ENCODE results near the gene MCM7. TPM values are rescaled to one million over a fixed set of nuclear protein-coding genes. Genes with fewer than 3 reads are reported as not detected.

MCM7 gene
- total and polyA plus RNA-seq, 2 of the 13 experiments (the other 11 are each of a cell fraction or from before 2014, with no cell fraction given) = 84.5 to 214 TPM

DNA sequence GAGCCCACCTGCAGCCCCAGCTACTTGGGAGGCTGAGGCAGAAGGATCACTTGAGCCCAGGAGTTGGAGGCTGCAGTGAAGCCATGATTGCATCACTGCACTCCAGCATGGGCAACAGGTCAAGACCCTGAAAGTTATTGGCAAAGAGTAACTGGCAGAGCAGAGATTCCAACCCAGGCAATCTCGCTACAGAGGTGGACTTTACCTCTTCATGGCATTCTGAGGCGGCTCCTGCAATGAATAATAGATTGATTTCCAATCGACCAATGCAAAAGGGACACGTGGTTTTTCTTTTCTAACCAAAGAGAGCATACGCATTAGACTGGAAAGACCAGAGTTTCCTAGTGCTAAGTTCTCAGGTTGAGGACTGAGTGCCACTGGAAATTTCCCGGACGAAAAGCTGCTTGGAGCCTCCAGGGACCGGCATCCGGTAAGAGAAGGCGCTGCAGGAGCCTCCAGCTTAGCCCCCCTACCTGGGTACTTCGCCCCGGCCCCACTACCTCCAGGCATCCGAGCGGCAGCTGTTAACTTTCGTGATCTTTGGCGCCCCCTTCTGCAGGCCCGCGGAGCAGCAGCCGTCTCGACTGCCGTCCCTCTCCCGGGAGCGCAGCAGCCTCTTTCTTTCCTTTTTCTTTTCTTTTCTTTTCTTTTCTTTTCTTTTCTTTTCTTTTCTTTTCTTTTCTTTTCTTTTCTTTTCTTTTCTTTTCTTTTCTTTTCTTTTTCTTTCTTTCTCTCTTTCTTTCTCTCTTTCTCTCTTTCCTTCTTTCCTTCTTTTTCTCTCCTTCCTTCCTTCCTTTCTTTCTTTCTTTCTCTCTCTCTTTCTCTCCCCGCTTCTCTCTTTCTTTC, 29.6 kb upstream of the MCM7 start (continued):
- TF ChIP-seq BHLHE40 (IDR thresholded peaks at IDR 0.05; ENCODE audit: low read length) (no peak), SALL1 (CRISPR knock-in tag; IDR thresholded peaks at IDR 0.05) (peak; percentile 47; the same call in 1 of the 2 replicates), ZNF382 (CRISPR knock-in tag; IDR thresholded peaks at IDR 0.05; ENCODE audit: borderline replicate concordance) (no peak), MZF1 (CRISPR knock-in tag; IDR thresholded peaks at IDR 0.05; ENCODE audit: borderline replicate concordance) (no peak), FOSL2 (CRISPR knock-in tag; IDR thresholded peaks at IDR 0.05) (0 out of 2 replicates have a peak, but pooled peaks have one; percentile 4), ZFP36L1 (CRISPR knock-in tag; IDR thresholded peaks at IDR 0.05) (no peak), LCORL (IDR thresholded peaks at IDR 0.05) (no peak), LCORL (CRISPR knock-in tag; IDR thresholded peaks at IDR 0.05) (0 out of 2 replicates have a peak, but pooled peaks have one; percentile 44), DMAP1 (CRISPR knock-in tag; IDR thresholded peaks at IDR 0.05) (0 out of 2 replicates have a peak, but pooled peaks have one; percentile 44), CBX2 (IDR thresholded peaks at IDR 0.05; ENCODE audit: low read depth, low read length) (no peak), CBX2 (CRISPR knock-in tag; IDR thresholded peaks at IDR 0.05; ENCODE audit: low read depth) (no peak), KAT2B (IDR thresholded peaks at IDR 0.05; ENCODE audit: borderline replicate concordance, low read depth, low read length) (peak; percentile 75; the same call in 1 of the 2 replicates), ONECUT2 (CRISPR knock-in tag; IDR thresholded peaks at IDR 0.05) (peak; percentile 59; the same call in 1 of the 2 replicates), TSC22D2 (CRISPR knock-in tag; IDR thresholded peaks at IDR 0.05; ENCODE audit: borderline replicate concordance) (0 out of 2 replicates have a peak, but pooled peaks have one; percentile 34), TFAP4 (IDR thresholded peaks at IDR 0.05; ENCODE audit: borderline replicate concordance, low read depth) (0 out of 2 replicates have a peak, but pooled peaks have one; percentile 19), SKI (IDR thresholded peaks at IDR 0.05; ENCODE audit: partially characterized antibody) (no peak)
- TF ChIP-seq, protein P1, sequence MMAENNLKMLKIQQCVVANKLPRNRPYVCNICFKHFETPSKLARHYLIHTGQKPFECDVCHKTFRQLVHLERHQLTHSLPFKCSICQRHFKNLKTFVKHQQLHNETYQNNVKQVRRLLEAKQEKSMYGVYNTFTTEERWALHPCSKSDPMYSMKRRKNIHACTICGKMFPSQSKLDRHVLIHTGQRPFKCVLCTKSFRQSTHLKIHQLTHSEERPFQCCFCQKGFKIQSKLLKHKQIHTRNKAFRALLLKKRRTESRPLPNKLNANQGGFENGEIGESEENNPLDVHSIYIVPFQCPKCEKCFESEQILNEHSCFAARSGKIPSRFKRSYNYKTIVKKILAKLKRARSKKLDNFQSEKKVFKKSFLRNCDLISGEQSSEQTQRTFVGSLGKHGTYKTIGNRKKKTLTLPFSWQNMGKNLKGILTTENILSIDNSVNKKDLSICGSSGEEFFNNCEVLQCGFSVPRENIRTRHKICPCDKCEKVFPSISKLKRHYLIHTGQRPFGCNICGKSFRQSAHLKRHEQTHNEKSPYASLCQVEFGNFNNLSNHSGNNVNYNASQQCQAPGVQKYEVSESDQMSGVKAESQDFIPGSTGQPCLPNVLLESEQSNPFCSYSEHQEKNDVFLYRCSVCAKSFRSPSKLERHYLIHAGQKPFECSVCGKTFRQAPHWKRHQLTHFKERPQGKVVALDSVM (CRISPR knock-in tag; IDR thresholded peaks at IDR 0.05) = peak; percentile 100
- TF ChIP-seq, protein P2, sequence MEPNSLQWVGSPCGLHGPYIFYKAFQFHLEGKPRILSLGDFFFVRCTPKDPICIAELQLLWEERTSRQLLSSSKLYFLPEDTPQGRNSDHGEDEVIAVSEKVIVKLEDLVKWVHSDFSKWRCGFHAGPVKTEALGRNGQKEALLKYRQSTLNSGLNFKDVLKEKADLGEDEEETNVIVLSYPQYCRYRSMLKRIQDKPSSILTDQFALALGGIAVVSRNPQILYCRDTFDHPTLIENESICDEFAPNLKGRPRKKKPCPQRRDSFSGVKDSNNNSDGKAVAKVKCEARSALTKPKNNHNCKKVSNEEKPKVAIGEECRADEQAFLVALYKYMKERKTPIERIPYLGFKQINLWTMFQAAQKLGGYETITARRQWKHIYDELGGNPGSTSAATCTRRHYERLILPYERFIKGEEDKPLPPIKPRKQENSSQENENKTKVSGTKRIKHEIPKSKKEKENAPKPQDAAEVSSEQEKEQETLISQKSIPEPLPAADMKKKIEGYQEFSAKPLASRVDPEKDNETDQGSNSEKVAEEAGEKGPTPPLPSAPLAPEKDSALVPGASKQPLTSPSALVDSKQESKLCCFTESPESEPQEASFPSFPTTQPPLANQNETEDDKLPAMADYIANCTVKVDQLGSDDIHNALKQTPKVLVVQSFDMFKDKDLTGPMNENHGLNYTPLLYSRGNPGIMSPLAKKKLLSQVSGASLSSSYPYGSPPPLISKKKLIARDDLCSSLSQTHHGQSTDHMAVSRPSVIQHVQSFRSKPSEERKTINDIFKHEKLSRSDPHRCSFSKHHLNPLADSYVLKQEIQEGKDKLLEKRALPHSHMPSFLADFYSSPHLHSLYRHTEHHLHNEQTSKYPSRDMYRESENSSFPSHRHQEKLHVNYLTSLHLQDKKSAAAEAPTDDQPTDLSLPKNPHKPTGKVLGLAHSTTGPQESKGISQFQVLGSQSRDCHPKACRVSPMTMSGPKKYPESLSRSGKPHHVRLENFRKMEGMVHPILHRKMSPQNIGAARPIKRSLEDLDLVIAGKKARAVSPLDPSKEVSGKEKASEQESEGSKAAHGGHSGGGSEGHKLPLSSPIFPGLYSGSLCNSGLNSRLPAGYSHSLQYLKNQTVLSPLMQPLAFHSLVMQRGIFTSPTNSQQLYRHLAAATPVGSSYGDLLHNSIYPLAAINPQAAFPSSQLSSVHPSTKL (CRISPR knock-in tag; IDR thresholded peaks at IDR 0.05) = no peak
- TF ChIP-seq, protein P3, sequence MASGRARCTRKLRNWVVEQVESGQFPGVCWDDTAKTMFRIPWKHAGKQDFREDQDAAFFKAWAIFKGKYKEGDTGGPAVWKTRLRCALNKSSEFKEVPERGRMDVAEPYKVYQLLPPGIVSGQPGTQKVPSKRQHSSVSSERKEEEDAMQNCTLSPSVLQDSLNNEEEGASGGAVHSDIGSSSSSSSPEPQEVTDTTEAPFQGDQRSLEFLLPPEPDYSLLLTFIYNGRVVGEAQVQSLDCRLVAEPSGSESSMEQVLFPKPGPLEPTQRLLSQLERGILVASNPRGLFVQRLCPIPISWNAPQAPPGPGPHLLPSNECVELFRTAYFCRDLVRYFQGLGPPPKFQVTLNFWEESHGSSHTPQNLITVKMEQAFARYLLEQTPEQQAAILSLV (CRISPR knock-in tag; IDR thresholded peaks at IDR 0.05; ENCODE audit: borderline replicate concordance) = no peak
- TF ChIP-seq, protein P4, sequence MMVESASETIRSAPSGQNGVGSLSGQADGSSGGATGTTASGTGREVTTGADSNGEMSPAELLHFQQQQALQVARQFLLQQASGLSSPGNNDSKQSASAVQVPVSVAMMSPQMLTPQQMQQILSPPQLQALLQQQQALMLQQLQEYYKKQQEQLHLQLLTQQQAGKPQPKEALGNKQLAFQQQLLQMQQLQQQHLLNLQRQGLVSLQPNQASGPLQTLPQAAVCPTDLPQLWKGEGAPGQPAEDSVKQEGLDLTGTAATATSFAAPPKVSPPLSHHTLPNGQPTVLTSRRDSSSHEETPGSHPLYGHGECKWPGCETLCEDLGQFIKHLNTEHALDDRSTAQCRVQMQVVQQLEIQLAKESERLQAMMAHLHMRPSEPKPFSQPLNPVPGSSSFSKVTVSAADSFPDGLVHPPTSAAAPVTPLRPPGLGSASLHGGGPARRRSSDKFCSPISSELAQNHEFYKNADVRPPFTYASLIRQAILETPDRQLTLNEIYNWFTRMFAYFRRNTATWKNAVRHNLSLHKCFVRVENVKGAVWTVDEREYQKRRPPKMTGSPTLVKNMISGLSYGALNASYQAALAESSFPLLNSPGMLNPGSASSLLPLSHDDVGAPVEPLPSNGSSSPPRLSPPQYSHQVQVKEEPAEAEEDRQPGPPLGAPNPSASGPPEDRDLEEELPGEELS (CRISPR knock-in tag; IDR thresholded peaks at IDR 0.05) = no peak

Measured in HepG2 (cell line).